ENCODE measurements around the gene LCTL.
A peak's percentile ranks its signal among the peaks of the same experiment; 100 is the strongest.
"Not testable (repeated sequence)": the region's sequence is repeated elsewhere in the genome, so short reads cannot be mapped to it uniquely, and the experiment has no call there.

LCTL gene

DNA sequence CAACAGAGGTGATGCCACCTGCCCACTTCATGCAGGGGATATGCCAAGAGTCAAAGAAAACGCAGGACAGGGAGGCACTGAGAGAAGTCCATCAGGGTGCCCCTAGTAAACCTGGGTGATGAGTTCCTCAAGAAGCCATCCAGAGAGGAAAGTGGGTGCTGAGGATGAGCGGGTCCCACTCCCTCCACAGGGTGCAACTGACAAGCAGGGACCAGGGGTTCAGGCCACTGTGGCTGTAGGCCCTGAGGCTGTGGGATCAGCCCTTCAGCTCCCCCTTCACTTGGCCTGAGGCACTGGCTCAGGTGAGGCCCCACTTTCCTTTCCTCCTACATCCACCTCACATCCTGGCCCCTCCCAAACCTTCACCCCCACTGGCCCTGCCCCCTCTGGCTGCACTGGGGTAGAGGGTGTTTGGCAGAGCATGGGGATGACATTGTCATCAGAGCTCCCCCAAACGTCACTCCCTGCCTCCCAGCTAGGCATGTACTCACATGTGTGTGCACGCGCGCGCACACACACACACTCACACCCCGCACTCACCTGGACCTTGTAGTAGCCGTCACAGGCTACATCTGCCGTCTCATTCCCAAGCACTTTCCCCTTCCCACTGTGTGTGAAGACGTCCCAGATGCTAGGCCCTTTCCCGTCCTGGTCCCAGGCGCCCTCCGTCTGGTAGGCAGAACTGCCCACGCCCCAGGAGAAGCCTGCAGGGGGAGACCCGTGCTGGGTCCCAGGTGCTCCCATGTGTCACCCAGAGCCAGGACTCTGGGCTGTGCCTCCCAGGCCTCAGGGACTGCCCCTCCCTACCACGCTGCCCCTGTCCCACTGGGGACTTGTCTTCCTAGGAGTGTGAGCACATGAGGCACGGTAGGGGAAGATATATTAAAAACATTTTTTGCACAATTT, 1.4 kb downstream of the LCTL start:
- DNase-seq (ENCODE audit: low spot score), result no peak

DNA sequence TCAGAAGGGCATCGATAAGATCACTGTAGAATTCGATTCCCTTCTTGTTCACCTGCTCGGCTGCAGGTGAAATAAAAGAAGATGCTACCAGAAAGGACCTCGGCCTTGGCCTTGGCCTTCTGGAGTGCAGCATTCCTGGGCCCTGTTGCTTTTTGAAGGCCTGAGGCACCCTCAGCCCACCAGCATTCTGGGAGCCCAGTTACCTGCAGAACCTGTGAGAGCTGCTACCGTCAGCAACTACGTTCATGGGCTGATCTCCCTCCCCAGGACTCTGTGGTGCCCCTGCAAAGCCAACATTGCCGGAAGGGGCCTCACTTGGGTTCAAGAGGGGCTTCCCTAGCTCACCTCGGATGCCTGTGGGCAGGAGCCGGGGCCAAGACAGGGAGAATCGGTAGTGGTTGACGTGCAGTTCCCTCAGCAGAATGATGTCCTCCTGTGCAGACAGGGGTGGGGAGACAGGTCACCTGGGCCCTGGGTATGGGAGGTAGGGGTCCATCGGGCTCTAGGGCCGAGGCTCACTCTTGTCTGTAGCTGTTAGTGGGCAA, 2.2 kb downstream of the LCTL start:
- no peak for DNase-seq (ENCODE audit: low spot score)

DNA sequence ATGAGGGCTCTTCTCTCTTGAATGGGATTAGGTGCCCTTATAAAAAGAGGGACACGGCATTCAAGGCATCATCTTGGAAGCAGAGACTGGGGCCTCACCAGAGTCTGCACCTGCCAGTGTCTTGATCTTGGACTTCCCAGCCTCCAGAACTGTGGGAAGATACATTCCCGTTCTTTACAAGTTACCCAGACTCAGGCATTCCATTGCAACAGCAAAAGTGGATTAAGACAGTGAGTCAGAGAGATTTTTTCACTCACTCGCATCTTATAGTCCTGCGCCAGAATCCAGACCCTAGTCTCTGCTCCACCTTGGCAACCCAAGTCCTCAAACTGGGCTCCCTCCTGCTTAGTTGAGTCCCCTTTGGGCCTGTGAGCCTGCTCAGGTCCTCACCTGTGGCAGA, 2.7 kb downstream of the LCTL start:
- no peak for DNase-seq (ENCODE audit: low spot score)

DNA sequence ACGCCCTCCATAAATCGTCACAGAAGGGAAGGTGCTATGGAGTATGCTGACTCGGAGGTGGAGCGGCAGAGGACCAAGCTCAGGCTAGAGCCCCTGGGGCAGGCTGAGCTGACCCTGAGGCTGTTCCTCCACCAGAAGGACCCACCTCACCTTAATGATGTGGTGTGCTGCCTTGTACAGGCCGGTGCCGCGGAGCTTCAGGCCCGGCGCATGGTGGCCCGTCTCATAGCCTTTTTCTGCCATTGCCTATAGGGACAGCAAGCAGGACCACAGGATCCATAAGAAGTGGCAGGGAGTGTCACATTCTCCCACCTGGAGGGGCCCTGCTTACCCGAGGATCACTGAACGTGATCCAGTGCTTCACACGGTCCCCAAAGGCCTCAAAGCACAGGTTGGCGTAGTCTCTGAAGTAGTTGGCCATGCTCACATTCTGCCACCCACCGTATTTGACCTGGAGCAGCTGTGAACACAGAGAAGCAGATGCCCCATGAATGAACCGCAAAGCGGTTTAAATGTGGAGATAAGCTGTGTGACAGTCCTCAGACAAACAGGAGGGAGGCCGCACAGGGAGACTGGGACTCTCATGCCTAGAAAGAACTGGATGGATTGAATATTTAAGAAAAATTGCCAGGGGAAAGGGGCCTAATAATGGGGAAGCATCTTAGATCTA, 4.8 kb downstream of the LCTL start:
- DNase-seq (ENCODE audit: low spot score), result no peak

DNA sequence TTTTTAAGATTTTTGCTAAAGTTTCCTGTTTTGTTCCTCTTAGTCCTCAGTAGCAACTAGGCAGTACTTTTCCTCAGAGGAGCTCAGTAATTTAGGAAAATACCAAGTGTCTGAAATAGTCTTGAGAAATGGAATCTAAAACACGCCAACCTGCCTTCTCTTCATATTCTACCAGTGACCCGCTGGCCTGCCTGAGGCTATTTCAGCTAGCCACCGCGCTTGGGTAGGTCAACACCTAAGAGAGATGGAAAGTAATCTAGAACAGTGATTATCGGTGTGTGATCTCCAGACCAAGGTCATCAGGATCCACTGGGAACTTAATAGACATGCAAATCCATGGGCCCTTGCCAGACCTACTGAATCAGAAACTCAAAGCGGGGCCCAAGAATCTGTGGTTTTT, 7.5 kb downstream of the LCTL start:
- no peak for DNase-seq (ENCODE audit: low spot score)

DNA sequence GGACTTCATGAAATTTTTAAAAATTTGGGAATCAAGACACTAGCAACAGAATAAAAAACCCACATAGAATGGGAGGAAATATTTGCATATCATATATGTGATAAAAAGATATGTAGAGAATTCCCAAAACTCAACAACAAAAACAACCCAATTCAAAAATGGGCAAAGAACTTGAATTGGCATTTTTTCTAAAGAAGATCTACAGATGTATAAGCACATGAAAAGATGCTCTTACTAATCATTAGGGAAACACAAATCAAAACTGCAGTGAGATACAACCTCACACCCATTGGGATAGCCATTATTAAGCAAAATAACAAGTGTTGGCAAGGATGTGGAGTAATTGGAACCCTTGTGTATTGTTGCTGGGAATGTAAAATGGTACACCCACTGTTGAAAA, 10.1 kb downstream of the LCTL start:
- no peak for DNase-seq (ENCODE audit: low spot score)

DNA sequence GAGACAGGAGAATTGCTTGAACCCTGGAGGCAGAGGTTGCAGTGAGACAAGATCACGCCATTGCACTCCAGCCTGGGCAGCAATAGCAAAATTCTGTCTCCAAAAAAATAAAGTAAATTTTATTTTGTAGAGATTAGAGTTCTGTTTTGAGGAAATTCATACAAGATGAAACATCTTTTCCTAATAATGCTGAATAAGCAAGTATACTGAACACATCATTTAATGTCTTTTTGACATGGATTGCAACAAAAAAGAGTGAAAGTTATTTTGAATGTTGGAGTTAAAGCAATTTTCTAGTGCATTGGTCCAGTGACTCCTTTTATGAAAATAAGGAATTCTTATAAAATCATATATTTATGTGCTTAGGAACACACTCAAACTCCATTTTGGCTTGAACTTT, 20.5 kb downstream of the LCTL start:
- DNase-seq (ENCODE audit: low spot score), result no peak

DNA sequence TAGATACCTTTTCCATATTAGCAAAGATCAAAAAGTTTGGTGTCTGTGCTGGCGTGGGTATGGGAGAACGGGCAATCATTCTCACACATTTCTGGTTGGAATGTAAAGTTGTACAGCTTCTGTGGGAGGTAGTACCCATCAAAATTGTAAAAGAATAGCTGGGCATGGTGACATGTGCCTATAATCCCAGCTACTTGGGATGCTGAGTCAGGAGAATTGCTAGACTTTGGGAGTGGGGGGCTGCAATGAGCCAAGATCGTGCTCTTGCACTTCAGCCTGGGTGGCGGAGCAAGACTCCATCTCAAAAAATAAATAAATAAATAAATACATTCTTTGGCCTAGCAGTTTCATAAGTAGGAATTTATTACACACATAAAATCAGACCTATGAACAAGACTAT, 22.9 kb downstream of the LCTL start:
- no peak for DNase-seq (ENCODE audit: low spot score)

DNA sequence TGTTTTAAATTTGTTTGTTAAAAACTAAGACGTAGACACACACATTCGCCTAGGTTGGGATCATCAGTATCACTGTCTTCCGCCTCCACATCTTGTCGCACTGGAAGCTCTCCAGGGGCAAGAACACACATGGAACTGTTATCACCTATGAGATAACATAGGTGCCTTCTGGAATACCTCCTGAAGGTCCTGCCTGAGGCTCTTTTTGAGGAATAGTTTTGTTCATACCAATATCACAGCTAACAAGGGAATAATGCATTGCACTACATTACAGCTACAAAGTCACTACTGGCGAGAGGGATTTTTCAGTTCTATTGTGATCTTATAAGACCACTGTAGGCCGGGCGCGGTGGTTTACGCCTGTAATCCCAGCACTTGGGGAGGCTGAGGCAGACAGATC, 30.7 kb downstream of the LCTL start:
- no peak for DNase-seq (ENCODE audit: low spot score)

DNA sequence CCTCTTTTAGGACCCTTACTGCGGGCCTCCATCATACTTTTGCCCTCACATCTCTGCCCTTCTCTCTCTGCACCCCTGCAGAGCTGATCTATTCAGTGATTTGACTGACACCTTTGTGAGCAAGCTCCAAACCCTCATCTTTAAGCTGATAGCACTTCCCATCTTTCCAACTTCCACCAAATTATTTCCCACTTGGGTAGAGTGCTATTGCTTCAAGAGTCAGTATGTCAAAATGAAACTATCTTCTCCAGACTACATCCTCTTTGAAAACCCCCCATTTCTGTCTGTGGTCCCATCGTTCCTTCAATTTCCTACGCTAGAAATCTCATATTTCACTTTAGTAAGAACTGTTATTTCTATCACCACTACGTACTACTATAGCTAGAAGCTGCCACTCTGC, 41.0 kb downstream of the LCTL start:
- DNase-seq (ENCODE audit: low spot score), result peak; percentile 5

DNA sequence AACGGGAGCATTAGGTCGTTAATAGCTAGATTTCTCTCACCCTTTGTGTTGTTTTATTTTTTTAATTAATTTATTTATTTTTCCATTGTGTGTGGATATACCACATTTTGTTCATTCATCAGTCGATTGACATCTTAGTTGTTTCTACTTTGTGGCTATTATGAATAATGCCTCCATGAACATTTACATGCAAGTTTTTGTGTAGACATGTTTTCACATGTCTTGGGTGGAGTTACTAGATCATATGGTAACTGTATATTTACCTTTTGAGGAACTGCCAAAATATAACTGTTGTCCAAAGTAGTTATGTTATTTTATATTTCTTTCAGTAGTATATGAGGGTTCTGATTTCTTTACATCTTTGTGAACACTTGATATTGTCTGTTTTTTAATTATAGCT, 41.9 kb downstream of the LCTL start:
- DNase-seq (ENCODE audit: low spot score), result no peak

DNA sequence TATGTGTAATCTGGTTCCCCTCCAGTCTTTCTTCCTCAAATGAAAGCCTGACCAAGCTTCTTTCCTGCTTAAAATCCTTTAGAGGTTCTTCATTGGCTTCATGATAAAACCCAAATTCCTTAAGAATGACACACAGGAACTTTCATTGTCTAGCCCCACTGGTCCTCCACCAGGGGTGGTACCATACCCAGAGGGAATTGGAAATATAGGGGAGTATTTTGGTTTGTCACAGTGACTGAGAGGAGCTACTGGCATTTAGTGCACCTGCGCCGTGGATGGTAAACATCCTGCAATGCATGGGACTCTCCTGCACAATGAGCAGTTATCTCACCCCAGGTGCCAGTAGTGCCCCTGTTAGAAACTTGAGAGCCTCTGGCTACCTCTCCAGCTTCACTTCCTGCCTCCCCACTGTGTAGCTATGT, 49.9 kb downstream of the LCTL start:
- DNase-seq (ENCODE audit: low spot score), result no peak

DNA sequence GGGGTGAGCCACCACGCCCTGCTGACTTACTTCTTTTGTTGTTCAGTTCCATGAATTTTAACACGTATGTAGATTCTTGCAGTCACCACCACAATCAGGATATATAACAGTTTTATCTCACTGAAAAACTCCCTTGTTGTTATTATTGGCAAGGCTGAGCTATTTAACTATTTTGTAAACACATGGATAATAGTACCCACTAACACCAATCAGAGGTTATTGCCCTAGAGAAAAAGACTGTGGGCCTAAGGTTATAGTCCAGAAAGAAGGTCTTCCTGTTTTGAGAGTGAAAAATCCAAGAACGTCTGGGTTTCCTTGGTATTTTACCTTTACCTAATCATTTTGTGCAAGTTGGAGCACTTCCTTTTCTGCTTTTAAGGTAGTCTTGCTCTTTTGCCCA, 51.2 kb downstream of the LCTL start:
- no peak for DNase-seq (ENCODE audit: low spot score)

DNA sequence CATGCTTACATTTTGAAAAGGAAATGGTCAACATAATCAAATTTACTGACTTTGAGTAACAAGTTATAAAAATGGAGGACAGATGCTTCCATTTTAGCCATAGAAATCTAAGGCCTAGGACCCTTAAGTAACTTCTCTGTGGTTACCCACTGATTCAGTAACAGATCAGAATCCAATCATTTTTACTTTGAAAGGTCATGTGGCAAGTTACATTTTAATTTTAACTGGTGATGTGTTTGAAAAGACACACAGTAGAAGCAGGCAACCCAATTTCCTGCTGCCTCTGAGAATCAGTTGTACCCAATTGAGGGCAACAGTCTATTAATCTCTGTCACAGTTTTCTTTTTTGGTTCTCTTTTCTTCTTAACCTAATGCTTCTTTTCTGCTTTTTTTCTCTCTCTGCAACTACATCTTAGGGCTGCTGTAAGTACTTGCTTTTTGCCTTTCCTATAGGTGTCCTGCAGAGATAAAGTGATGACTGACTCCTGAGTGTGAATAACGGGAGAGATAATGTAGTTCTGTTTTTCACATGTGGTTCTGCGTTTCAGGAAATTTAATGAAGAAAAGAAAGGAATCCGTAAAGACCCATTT, 57.4 kb downstream of the LCTL start:
- no peak for DNase-seq (ENCODE audit: low spot score)

DNA sequence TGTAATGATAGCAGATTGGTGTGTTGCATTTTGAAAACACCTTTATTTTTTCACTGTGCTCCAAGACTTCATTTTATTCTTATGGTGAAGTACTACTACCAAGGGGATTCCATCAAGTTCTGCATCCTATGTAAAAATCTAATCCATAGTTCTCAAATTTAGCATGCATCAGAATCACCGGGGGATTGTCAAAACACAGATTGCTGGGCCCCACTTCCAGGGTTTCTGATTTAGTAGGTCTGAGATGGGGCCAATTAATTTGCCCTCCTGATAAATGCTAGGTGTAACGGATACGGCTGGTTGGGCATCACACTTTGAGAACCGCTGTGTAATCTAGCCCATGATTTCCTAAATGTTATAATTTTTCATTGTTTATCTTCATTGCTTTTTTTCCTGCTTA, 60.0 kb downstream of the LCTL start:
- DNase-seq (ENCODE audit: low spot score), result no peak

DNA sequence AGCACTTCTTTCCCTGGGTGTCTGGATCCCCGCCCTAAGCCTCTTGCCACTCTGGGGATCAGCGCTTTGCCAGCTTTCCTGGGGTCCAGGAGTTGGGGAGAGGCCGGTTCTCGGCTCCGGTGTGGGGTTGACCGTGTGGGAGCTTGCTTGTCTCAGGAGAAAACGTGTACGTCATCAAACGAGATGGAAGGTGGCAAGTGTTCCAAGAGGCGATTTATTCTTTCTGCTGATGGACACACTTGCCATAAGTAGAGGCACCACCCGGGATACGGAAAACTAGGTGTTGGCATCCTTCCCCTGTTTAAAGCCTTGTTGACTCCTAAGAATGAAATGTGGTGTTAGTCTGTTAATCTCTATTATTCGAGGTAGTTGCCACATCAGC, 60.4 kb downstream of the LCTL start:
- no peak for DNase-seq (ENCODE audit: low spot score)

DNA sequence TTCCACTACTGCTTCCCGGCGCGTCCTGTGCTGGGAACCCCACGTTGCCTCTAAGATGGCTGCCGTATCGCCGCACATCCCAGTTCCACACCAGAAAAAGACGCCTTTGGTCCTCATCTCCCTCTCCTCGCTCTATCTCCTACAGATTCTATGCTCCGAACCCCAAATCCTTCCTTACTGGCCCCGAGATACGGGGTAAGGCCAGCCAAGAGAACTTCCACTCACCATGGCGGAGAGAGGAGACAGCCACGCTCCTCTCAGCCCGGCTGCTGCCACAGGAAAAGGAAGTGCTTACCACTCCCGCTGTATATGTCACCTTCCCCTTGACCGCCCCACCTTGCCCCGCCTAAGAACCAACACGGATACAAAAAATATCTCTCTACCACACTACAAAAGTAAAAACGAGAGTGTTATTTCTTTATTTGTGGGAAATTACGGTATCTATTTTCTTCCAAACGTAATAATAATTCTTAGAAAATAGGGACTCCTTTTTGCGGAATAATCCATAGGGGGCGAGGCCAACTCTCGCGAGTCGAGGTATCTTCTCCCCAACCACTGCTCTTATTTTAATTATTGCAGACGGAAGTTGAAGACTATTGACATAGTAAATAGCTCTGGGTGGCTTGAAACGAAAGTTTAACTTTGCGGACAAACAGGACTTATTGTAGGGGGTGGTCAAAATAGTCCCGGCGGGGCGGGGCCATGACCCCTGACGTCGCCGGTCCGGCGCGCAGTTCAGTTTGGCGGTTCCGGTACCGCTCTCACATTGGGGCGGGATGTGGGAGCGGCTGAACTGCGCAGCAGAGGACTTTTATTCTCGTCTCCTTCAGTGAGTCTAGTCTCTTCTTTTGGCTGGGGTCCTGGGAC, 61.0 kb downstream of the LCTL start, which contains the start of the genes RPL4 and ZWILCH:
Gene RPL4 (minus strand): TSS at position 293 of the 867 bp plus-strand sequence. CDS start 65 bp downstream, at position 228.
Gene ZWILCH (plus strand): TSS at position 764 of the 867 bp plus-strand sequence. CDS start 13 bp downstream, at position 777.
- peak; percentile 77 for DNase-seq (ENCODE audit: low spot score)

DNA sequence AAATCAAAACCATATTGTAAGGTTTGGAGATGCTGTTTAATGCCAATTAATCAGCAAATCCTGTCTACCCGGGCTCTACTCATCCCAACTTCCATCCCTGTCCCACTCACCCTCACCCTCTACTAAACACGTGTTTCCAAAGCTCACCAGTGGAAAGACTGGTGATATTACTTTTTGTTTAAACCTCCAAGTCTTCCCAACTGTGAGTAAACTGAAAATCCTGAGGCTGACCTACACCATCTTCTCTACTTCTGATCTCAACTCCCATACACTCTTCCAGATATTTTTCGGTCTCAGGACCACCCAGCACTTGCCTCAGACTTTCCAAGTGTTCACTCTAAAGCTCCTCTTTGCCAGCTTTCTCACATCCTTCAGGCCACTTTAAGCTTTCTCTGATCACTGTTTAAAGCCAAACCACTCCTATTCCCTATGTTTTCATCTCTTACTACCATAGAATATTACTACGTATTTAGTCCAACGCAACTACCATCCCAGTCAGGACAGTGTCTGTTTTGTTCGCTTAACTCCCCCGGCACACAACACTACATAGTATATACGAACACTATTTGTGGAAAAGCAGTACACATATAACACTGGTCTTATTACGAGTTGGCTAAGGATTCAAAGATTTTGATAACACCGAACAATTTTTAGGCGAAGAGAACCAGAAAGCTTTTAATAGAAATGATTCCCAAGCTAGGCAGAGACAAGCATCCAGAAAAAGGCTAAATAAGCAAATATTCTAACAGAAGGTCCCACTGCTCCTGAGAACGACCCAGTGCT, 61.8 kb downstream of the LCTL start:
- no peak for DNase-seq (ENCODE audit: low spot score)

DNA sequence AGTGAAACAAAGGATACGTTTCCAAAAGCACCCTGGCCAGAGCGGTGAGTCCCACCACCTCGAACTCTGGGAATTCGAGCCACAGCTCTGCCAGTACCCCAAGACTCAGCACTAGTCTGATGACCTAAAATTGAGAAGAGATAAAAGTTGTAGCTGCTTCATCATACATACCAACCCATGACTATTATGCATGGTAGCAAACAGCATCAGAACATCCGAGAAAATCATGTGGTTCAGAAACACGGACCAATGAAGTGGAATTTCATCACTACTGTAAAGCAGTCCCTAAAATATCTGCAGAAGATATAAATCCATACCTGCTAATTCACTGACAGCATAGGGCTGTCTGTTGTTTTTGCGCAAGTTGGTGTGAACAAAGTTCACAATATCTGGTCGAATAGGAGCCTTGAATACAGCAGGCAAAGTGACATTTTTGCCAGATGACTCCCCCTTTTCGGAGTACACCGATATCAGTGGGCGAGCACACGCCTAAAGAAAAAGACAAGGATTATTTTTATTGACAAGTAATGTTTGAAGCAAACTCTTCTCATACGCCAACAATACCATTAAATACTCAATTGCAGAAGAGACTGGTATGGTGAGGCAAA, 62.7 kb downstream of the LCTL start:
- DNase-seq (ENCODE audit: low spot score), result not testable (repeated sequence)

DNA sequence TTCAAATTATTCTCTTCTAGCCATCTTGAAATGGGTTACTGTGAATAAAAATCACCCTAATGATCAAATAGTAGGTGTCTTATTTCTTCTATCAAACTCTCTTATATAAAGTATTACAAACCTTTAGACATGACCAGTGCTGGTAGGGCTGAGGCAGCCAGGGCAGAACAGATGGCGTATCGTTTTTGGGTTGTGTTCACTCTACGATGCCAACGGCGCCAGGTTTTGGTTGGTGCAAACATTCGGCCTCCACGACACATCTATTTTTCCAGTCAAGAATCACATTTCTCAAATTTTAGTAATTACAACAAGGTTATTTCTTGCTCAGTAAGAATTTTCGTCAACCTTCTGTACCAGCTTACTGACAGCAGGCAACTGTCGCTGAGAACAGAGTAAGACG, 63.3 kb downstream of the LCTL start:
- DNase-seq (ENCODE audit: low spot score), result no peak

Measured in globus pallidus (tissue), 1 donor.